Nephron (organoid): ENCODE results near the gene NEGR1.

Experiments
- H3K27ac Mint-ChIP-seq, 3 experiments: 2 replicates each; pipeline ENCODE4 v1.8.0; 2020; ENCODE audit warnings: mixed read lengths in 3 of 3, mild to moderate bottlenecking in 2 of 3, moderate library complexity in 1 of 3
- H3K27me3 Mint-ChIP-seq: 2 replicates; pipeline ENCODE4 v1.8.0; 2021; ENCODE audit warnings: low read depth, mild to moderate bottlenecking, moderate library complexity, mixed read lengths
- H3K36me3 Mint-ChIP-seq: 2 replicates; pipeline ENCODE4 v1.8.0; 2020; ENCODE audit warnings: low read depth, mixed read lengths
- H3K4me1 Mint-ChIP-seq: 2 replicates; pipeline ENCODE4 v1.8.0; 2020; ENCODE audit warnings: mixed read lengths
- H3K4me3 Mint-ChIP-seq, 3 experiments: 2 replicates each; pipeline ENCODE4 v1.8.0; 2020; ENCODE audit warnings: mild to moderate bottlenecking in 3 of 3, mixed read lengths in 3 of 3, moderate library complexity in 2 of 3
- H3K9me3 Mint-ChIP-seq: 2 replicates; pipeline ENCODE4 v1.8.0; 2020; ENCODE audit warnings: mixed read lengths
- CTCF ChIP-seq, 3 experiments: fragments of 200-600 bp; sonication (generic); IDR thresholded peaks; one replicate each; pipeline ENCODE4 v1.5.0; 2021; ENCODE audit warnings: antibody characterized with exemption in 3 of 3; ENCODE audit not compliant: unreplicated experiment in 3 of 3

The NEGR1 gene

GRCh38 chr1:71586030-71586429, 696.3 kb downstream of the NEGR1 start:
- no peaks in the 10 kb centered on the region for H3K36me3 Mint-ChIP-seq
- H3K4me1 Mint-ChIP-seq, result no peaks in the 10 kb centered on the region
- peaks cover 3% of the 10 kb centered on the region for H3K27me3 Mint-ChIP-seq
- H3K4me3 Mint-ChIP-seq, result no peak overlapping the region
- no peak overlapping the region for H3K27ac Mint-ChIP-seq
- no peaks in the 10 kb centered on the region for H3K9me3 Mint-ChIP-seq
- no peak for TF ChIP-seq CTCF (IDR thresholded peaks at IDR 0.05; ENCODE audit: unreplicated experiment in 3 of 3)

DNA sequence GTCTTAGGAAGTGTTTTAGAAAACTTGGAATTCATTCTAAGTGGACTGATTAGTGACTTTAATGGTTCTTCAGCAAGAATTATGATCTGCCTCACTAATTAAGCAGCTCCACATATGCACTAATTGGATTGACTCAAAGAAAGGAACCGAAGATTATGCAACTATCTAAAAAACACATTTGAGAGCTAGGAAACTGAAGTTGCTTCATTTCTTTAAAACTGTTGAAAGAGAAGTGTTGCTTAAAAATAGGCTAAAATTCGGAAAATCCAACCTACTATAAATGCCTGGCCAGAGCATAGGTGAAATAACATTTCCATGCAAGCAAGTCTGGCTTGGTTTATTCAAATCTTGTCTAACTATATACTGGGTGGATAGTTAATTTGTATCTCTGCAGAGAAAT, 698.6 kb downstream of the NEGR1 start:
- H3K27ac Mint-ChIP-seq, result no peak overlapping the region
- no peak overlapping the region for H3K4me3 Mint-ChIP-seq
- H3K4me1 Mint-ChIP-seq, result no peaks in the 10 kb centered on the region
- H3K36me3 Mint-ChIP-seq, result no peaks in the 10 kb centered on the region
- H3K27me3 Mint-ChIP-seq, result peaks cover 3% of the 10 kb centered on the region
- no peak for TF ChIP-seq CTCF (IDR thresholded peaks at IDR 0.05; ENCODE audit: unreplicated experiment in 3 of 3)
- no peaks in the 10 kb centered on the region for H3K9me3 Mint-ChIP-seq

DNA sequence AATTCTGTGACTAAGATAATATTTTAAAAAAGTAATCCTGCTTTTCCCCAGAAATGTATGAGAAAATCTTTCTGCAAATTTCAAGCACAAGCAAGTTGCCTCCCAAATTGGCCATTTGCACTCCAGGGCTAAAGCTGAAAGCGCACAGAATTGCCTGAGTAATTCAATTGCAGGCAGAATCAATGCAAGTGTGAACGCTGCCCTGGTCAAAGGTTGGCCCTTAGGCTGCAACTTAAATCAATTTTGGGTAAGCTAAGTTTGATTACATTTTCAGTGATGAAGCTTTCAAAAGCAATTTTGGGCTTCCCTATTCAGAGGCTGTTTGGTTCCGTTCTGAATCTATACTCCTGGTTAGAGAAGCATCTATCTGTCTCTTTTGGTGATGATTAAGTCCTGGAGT, 699.7 kb downstream of the NEGR1 start:
- TF ChIP-seq CTCF (IDR thresholded peaks at IDR 0.05; ENCODE audit: unreplicated experiment in 3 of 3), result no peak
- H3K36me3 Mint-ChIP-seq, result no peaks in the 10 kb centered on the region
- no peaks in the 10 kb centered on the region for H3K9me3 Mint-ChIP-seq
- H3K4me1 Mint-ChIP-seq, result no peaks in the 10 kb centered on the region
- H3K27me3 Mint-ChIP-seq, result peaks cover 3% of the 10 kb centered on the region
- H3K27ac Mint-ChIP-seq, result no peak overlapping the region
- H3K4me3 Mint-ChIP-seq, result no peak overlapping the region

DNA sequence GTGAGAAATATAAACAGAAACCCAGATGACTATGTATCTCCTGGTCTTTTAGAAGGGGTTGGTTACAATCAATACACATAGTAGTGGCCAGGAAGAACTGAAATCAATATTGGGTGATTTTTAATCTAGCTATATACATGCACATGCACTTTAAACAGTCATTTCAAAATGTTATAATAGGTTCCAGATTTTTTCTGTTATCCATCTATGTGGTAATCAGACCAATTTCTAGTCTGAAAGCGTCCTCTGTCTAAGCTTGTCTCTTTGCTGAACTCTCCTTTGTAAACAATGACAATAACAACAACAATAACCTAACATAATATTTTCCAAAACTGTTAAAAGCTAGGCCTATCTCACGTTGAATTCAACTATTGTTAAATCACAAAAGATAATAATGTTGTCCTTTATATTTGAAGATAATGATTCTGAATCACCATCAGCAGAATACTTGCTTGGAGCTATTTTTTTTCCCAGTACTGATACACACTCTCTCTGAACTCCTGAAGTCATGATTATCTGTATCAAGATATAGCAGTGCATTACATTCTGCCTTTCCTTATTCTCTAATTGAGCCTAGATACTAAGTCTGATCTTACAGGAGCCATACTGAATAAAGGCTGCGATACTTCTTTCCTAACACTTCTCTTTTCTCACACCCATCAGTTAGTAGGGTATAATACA, 704.7 kb downstream of the NEGR1 start:
- no peaks in the 10 kb centered on the region for H3K36me3 Mint-ChIP-seq
- no peaks in the 10 kb centered on the region for H3K27me3 Mint-ChIP-seq
- no peak overlapping the region for H3K27ac Mint-ChIP-seq
- TF ChIP-seq CTCF (IDR thresholded peaks at IDR 0.05; ENCODE audit: unreplicated experiment in 3 of 3), result no peak
- H3K4me1 Mint-ChIP-seq, result no peaks in the 10 kb centered on the region
- no peak overlapping the region for H3K4me3 Mint-ChIP-seq
- H3K9me3 Mint-ChIP-seq, result no peaks in the 10 kb centered on the region

- Mint-ChIP-seq H3K4me1 (no peaks in the 10 kb centered on the region), H3K27me3 (no peaks in the 10 kb centered on the region), H3K36me3 (no peaks in the 10 kb centered on the region), H3K9me3 (no peaks in the 10 kb centered on the region), H3K27ac (no peak overlapping the region), H3K4me3 (no peak overlapping the region)
- no peak for TF ChIP-seq CTCF (IDR thresholded peaks at IDR 0.05; ENCODE audit: unreplicated experiment in 3 of 3)
These were observed 710.3 kb downstream of the NEGR1 start for GRCh38 chr1:71572038-71572437.

DNA sequence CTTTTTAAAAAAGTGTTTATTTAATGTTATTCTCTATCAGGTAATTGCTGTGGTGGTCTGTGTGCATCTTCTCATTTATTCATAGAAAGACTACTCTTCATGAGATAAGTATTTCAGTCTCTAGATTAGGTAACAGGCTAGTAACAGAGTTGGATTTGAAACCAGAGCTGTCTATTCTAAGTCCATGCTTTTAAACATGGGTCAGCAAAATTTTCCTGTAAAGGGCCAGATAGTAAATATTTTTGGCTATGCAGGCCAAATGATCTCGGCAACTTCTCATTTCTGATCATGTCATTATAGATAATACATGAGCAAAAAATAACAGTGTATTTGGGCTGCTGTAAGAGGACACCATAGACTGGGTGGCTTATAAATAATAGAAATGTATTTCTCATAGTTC, 715.9 kb downstream of the NEGR1 start:
- Mint-ChIP-seq H3K9me3 (no peaks in the 10 kb centered on the region), H3K4me1 (no peaks in the 10 kb centered on the region), H3K36me3 (no peaks in the 10 kb centered on the region), H3K4me3 (no peak overlapping the region), H3K27ac (no peak overlapping the region), H3K27me3 (no peaks in the 10 kb centered on the region)
- no peak for TF ChIP-seq CTCF (IDR thresholded peaks at IDR 0.05; ENCODE audit: unreplicated experiment in 3 of 3)
